ENCODE data around the gene FAM107B.

FAM107B gene

GRCh38 chr10:14571866-14572507 lies 202.7 kb downstream of the FAM107B start:
- DNase-seq: no peak

- no peak for DNase-seq
Measured at GRCh38 chr10:14570800-14571199, 203.9 kb downstream of the FAM107B start.

- no peak for DNase-seq
Measured at GRCh38 chr10:14569274-14570060, 205.2 kb downstream of the FAM107B start.

- DNase-seq: no peak
Measured at GRCh38 chr10:14567421-14567820, 207.3 kb downstream of the FAM107B start.

- DNase-seq: no peak
Measured at GRCh38 chr10:14566498-14566897, 208.2 kb downstream of the FAM107B start.

GRCh38 chr10:14565199-14565598 lies 209.5 kb downstream of the FAM107B start:
- no peak for DNase-seq

GRCh38 chr10:14564268-14564744 lies 210.4 kb downstream of the FAM107B start:
- no peak for DNase-seq

DNA sequence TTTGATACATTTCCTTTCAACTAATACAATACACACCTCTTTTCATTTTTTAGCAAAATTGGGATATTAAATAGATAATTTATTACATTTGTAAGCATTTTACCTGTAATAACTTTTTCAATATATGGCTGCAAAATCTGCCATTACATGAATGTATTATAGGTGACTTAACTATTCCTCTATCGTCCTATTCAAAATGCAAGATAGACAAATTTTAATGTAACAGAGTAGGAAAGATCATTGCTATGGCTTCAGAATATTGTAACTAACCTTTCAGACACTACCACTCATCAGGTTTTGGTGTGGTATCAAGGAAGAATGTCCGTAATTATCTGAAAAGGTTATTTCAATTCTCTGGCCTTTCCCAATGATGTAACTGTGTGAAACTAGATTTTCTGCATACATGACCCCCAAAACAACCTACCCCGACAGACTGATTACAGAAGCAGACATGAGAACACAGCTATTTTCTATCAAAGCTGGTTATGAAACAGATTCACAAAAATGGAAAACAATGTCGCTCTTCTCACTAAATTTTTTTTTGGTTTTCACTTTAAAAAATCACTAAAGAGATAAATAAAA lies 211.2 kb downstream of the FAM107B start:
- DNase-seq: no peak

GRCh38 chr10:14563076-14563336 lies 211.7 kb downstream of the FAM107B start:
- no peak for DNase-seq

GRCh38 chr10:14562218-14563075 lies 212.2 kb downstream of the FAM107B start:
- DNase-seq: no peak

- DNase-seq: peak in 1 of 2 experiments; percentile 2
Measured at GRCh38 chr10:14560791-14561765, 213.6 kb downstream of the FAM107B start.

- no peak for DNase-seq
Measured at GRCh38 chr10:14560274-14560673, 214.4 kb downstream of the FAM107B start.

GRCh38 chr10:14558025-14558424 lies 216.7 kb downstream of the FAM107B start:
- DNase-seq: no peak

- no peak for DNase-seq
Measured at GRCh38 chr10:14557567-14557966, 217.1 kb downstream of the FAM107B start.

DNA sequence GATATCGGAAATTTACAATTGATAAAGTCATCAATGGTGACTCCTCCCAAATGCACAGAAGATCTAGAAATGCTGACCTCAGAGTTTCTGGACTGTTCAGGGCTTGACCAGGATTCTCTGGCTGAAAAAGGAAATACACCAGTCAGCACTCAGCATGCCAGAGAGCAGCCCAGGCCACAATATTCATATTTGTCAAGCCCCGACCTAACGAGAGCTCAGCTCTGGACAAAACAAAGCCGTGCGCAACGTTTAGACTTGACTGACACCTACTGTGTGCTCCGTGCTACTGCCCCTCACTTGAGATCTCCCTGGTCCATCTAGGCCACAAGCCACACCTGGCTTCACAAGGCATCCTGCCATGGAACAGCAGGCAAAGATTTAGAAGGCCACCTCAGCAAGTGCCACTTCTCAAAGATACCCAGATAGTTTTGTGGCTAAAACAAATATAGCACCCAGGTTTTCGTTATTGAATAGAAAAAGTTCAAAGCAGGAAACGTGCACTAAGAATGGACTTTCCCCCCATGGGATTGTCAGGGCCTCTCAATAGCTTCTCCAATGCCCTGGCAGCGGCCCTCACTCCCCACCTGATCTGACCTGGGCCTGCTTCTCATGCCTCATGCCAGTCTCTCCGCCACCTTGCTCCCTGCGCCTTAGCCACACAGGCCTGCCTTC lies 218.3 kb downstream of the FAM107B start:
- DNase-seq: no peak

- DNase-seq: no peak
Measured at GRCh38 chr10:14555807-14556206, 218.9 kb downstream of the FAM107B start.

GRCh38 chr10:14554491-14555205 lies 220.0 kb downstream of the FAM107B start:
- DNase-seq: no peak

DNA sequence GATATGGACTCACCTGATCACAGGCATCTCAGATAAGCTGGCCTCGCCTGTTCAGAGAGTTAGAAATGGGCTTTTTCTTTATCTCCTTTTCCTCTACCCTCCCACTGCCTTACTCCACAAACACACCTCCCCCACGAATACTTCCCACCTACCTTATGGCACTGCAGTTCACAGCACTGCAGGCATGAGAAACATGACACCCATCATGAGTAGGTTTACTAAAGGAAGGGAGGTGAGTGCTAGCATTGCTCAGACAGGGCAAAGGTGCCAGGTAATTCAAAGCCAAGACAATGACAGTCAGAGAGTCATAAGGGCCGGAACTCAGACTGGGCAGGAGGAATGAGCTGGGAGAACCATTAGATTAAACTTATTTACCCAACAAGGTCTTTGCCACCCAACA lies 220.6 kb downstream of the FAM107B start:
- DNase-seq: no peak

DNA sequence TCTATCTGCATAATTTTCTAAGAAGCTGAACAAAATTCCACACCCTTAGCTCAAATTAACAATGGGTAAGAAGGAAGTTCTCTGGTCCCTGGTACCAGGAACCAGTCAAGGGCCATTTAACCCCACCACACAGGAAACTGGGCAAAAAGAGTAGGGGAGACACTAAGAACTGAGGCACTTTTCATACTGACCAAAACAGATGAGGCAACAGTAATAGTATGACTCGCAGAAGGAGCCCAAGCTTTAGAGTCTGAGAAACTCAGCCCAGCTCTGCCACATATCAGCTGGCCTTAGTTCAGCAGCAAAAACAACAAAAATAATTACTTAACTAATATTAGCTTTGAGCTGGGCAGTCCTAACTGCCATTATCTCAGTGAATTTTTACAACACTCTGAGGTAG lies 221.2 kb downstream of the FAM107B start:
- no peak for DNase-seq

- DNase-seq: no peak
Measured at GRCh38 chr10:14552015-14552414, 222.7 kb downstream of the FAM107B start.

GRCh38 chr10:14550471-14550981 lies 224.2 kb downstream of the FAM107B start:
- DNase-seq: no peak
